Neural cell (in vitro differentiated cells): ENCODE results near the gene CXCR1.

Experiments used
- EP300 ChIP-seq: fragments of 450-650 bp; conservative IDR thresholded peaks from 2 replicates; pipeline ENCODE4 v1.6.1; 2014; ENCODE audit warnings: antibody characterized with exemption, mild to moderate bottlenecking, moderate library complexity; ENCODE audit not compliant: poor library complexity, severe bottlenecking
- EZH2 ChIP-seq: fragments of 200-600, 300-800 bp; shearing (Covaris generic), sonication (generic); IDR thresholded peaks from 2 replicates; pipeline ENCODE4 v1.6.1; 2014; ENCODE audit warnings: antibody characterized with exemption, low read length, borderline replicate concordance, mild to moderate bottlenecking; ENCODE audit not compliant: insufficient read depth, poor library complexity, severe bottlenecking
- POLR2AphosphoS5 ChIP-seq: IDR thresholded peaks from 2 replicates; pipeline ENCODE4 v1.6.1; 2012
- TAF1 ChIP-seq: IDR thresholded peaks from 2 replicates; pipeline ENCODE4 v1.6.1; 2012; ENCODE audit warnings: low read depth
- TF ChIP-seq, protein P1 (sequence below): fragments of 450-650 bp; IDR thresholded peaks from 2 replicates; pipeline ENCODE4 v1.5.1; 2014; ENCODE audit warnings: antibody characterized with exemption, mild to moderate bottlenecking, moderate library complexity; ENCODE audit not compliant: poor library complexity, severe bottlenecking

GRCh38 chr2:218125095-218125494 lies 41.7 kb downstream of the CXCR1 start:
- TF ChIP-seq POLR2AphosphoS5 (no peak), EZH2 (no peak), EP300 (no peak), TAF1 (no peak)
- TF ChIP-seq, protein P1, sequence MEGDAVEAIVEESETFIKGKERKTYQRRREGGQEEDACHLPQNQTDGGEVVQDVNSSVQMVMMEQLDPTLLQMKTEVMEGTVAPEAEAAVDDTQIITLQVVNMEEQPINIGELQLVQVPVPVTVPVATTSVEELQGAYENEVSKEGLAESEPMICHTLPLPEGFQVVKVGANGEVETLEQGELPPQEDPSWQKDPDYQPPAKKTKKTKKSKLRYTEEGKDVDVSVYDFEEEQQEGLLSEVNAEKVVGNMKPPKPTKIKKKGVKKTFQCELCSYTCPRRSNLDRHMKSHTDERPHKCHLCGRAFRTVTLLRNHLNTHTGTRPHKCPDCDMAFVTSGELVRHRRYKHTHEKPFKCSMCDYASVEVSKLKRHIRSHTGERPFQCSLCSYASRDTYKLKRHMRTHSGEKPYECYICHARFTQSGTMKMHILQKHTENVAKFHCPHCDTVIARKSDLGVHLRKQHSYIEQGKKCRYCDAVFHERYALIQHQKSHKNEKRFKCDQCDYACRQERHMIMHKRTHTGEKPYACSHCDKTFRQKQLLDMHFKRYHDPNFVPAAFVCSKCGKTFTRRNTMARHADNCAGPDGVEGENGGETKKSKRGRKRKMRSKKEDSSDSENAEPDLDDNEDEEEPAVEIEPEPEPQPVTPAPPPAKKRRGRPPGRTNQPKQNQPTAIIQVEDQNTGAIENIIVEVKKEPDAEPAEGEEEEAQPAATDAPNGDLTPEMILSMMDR = no peak
